Measurements from ENCODE around the gene RANBP3. TPM values are rescaled to one million over a fixed set of nuclear protein-coding genes. Genes with fewer than 3 reads are reported as not detected.
"Not testable (repeated sequence)": the region's sequence is repeated elsewhere in the genome, so short reads cannot be mapped to it uniquely, and the experiment has no call there.

Gene RANBP3
- total RNA-seq, 1 donor from 2014 or later, result 76.1 TPM

- no peak for DNase-seq (ENCODE audit: low read depth)
- no peak overlapping the region for H3K4me3 ChIP-seq (ENCODE audit: low read depth, low read length)
- no peak for TF ChIP-seq CTCF (IDR thresholded peaks at IDR 0.05; ENCODE audit: insufficient read depth, low read length, poor library complexity, severe bottlenecking)
- H3K27me3 ChIP-seq (ENCODE audit: control insufficient read depth, insufficient read depth, low read length), result peaks cover 18% of the 10 kb centered on the region
- H3K36me3 ChIP-seq (ENCODE audit: control insufficient read depth, insufficient read depth, low read length), result no peaks in the 10 kb centered on the region
These were observed 88.5 kb downstream of the RANBP3 start for GRCh38 chr19:5889288-5889971.

DNA sequence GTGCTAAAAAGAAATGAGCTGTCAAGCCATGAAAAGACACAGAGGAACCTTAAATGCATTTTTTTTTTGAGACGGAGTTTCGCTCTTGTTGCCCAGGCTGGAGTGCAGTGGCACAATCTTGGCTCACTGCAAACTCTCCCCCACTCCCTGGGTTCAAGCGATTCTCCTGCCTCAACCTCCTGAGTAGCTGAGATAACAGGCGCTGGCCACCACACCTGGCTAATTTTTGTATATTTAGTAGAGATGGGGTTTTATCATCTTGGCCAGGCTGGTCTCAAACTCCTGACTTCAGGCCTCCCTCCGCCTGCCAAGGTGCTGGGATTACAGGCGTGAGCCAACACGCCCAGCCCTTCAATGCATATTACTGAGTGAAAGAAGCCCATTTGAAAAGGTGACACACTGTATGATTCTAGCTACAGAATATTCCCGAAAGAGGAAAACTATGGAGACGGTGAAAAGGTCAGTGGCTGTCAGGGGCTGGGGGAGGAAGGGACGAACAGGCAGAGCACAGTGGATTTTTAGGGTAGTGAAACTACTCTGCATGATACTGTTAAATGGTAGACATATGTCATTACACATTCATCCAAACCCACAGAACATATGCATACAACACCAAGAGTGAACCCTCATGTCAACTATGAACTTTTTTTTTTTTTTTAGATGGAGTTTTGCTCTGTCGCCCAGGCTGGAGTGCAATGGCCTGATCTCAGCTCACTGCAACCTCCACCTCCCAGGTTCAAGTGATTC, 93.7 kb downstream of the RANBP3 start:
- not testable (repeated sequence) for H3K36me3 ChIP-seq (ENCODE audit: control insufficient read depth, insufficient read depth, low read length); H3K4me3 ChIP-seq (ENCODE audit: low read depth, low read length); DNase-seq (ENCODE audit: low read depth)
- H3K27me3 ChIP-seq (ENCODE audit: control insufficient read depth, insufficient read depth, low read length), result peaks cover 14% of the 10 kb centered on the region

DNA sequence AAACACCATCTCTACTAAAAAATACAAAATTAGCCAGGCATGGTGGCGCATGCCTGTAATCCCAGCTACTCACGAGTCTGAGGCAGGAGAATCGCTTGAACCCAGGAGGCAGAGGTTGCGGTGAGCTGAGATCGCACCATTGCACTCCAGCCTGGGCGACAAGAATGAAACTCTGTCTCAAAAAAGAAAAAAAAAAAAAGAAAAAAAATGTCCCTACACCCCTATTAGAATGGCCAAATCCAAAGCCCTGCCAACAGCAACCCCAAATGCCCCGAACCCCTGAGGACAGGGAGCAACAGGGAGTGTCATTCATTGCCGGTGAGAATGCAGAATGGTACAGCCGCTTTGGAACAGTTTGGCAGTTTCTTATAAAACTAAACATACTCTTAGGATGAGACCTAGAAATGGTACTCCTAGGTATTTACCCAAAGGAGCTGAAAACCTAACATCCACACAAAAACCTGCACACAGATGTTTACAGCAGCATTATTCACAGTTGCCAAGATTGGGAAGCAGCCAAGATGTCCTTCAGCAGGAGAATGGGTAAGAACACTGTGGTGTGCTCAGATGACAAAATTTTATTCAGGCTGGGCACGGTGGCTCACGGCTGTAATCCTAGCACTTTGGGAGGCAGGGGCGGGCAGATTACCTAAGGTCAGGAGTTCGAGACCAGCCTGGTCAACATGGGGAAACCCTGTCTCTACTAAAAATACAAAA, 94.6 kb downstream of the RANBP3 start:
- H3K36me3 ChIP-seq (ENCODE audit: control insufficient read depth, insufficient read depth, low read length); H3K4me3 ChIP-seq (ENCODE audit: low read depth, low read length); DNase-seq (ENCODE audit: low read depth): not testable (repeated sequence)
- peaks cover 18% of the 10 kb centered on the region for H3K27me3 ChIP-seq (ENCODE audit: control insufficient read depth, insufficient read depth, low read length)

DNA sequence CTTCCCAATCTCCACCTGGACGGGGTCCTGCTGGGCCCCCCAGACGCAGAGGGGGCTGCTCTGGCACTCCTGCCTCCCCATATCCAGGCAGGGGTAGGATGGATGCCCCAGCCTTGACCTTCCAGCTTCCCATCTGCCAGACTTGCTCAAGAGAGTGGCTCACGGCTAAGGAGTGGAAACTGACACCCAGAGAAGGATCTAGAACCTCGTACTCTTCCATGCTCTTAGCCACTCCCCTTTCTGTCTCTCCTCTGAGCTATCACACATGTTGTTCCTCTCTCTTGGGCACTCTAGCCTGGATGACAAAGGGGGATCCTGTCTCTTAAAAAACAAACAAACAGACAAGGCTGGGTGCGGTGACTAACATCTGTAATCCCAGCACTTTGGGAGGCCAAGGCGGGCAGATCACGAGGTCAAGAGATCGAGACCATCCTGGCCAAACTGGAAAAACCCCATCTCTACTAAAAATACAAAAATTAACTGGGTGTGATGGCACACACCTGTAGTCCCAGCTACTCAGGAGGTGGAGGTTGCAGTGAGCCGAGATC, 95.4 kb downstream of the RANBP3 start:
- no peak for TF ChIP-seq CTCF (IDR thresholded peaks at IDR 0.05; ENCODE audit: insufficient read depth, low read length, poor library complexity, severe bottlenecking)
- H3K4me3 ChIP-seq (ENCODE audit: low read depth, low read length), result no peak overlapping the region
- no peaks in the 10 kb centered on the region for H3K36me3 ChIP-seq (ENCODE audit: control insufficient read depth, insufficient read depth, low read length)
- H3K27me3 ChIP-seq (ENCODE audit: control insufficient read depth, insufficient read depth, low read length), result peaks cover 18% of the 10 kb centered on the region
- no peak for DNase-seq (ENCODE audit: low read depth)

DNA sequence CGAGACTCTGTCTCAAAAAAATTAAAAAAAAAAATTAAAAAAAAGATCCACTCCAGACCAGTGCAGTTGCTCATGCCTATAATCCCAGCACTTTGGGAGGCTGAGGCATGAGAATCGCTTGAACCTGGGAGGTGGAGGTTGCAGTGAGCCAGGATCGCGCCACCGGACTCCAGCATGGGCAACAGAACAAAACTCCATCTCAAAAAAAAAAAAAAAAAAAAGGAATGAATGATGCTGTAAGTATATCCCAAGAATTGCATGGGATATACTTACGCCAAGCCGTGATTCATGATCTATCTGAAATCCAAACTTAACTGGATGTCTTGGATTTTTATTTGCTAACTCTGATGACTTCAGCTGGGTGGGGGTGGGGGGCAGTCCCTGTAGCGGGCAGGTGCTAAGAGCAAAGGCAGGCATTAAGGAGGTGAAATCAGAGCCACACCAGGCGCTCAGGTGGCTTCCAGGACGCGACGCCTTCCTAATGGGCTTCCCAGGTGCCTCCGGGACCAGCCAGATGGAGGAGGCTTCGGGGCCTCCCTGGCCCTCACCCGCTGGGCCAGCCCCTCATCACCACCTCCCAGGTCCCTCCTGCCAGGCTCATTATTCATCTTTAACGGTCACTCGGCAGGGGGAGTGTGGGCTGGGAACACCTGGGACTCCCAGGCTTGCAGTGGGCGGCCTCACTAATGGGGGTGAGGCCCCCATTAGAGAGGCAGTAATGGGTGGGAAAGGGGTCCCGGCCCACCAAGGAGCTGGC, 96.2 kb downstream of the RANBP3 start:
- TF ChIP-seq CTCF (IDR thresholded peaks at IDR 0.05; ENCODE audit: insufficient read depth, low read length, poor library complexity, severe bottlenecking), result no peak
- H3K4me3 ChIP-seq (ENCODE audit: low read depth, low read length), result no peak overlapping the region
- no peak for DNase-seq (ENCODE audit: low read depth)
- peaks cover 18% of the 10 kb centered on the region for H3K27me3 ChIP-seq (ENCODE audit: control insufficient read depth, insufficient read depth, low read length)
- H3K36me3 ChIP-seq (ENCODE audit: control insufficient read depth, insufficient read depth, low read length), result no peaks in the 10 kb centered on the region

DNA sequence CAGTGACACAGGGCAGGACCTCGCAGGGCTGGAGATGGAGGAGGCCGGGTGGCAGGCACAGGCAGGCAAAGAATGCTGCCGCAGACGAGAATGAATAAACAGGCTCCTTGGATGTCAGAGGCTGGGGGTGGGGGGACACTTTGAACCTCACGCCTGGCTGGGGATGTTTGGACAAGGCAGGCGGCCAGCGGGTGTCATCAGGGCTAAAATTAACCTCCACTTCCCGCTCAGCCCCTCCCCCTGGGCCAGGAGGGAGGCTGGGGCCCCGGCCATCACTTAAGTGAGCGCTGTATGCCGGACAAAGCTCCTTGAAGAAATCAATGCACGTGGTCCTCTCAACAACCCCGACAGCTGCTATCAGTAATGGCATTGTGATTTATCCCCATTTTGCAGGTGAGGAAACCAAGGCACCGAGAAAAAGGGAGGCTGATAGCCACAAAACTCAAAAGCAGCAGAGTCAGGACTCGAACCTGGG, 97.3 kb downstream of the RANBP3 start:
- no peak for DNase-seq (ENCODE audit: low read depth)
- no peaks in the 10 kb centered on the region for H3K36me3 ChIP-seq (ENCODE audit: control insufficient read depth, insufficient read depth, low read length)
- H3K27me3 ChIP-seq (ENCODE audit: control insufficient read depth, insufficient read depth, low read length), result peaks cover 18% of the 10 kb centered on the region
- TF ChIP-seq CTCF (IDR thresholded peaks at IDR 0.05; ENCODE audit: insufficient read depth, low read length, poor library complexity, severe bottlenecking), result no peak
- H3K4me3 ChIP-seq (ENCODE audit: low read depth, low read length), result no peak overlapping the region
